SHP77 treated with DMSO at 0.1 percent for 48 hours (cell line): Measurements from ENCODE around the gene TJP3.

Experiments
- DNase-seq: peaks from one replicate; lab custom pipeline; 2025; lab: John Stamatoyannopoulos, UW

Gene TJP3

DNA sequence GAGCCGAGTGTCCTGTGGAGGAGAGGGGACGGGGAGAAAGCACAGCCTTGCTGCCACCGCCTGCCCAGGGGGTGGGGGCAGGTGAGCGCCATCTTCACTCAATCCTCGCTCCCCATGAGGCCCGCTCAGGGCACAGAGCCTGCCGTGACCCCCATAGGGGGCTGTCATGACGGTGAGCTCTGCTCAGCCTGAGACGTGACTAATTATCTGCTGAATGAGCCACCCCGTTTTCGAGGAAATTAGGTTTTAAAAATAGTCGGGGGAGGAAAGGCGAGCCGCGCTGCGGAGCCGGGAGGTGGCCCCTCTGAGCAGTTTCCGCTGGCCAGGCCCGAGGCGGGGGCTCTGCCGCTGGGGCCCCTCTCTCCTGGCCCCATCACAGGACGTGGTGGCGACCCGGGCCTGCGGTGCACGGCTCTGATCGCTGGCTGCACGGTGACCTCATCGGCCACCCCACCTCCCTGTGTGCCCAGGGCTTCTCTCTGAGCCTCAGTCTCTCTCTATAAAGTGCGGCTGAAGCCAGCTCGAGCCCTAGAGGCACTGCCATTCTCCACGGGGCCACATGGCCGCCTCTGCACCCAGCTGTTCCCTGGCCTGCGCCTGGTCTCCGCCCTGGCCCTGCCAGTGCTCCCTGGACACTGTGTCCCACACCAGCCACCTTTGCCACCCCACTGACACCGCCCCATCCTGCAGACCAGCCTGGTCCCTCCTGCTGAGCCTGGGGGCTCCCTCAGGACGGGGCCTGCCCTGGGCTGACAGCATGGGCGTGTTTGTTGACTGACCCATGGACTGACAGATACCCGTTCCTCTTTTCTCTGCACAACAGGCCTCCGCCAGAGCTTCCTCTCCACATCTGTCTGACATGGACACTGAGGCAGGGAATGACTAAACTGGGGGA is 36.3 kb upstream of the TJP3 start:
- DNase-seq = no peak

DNA sequence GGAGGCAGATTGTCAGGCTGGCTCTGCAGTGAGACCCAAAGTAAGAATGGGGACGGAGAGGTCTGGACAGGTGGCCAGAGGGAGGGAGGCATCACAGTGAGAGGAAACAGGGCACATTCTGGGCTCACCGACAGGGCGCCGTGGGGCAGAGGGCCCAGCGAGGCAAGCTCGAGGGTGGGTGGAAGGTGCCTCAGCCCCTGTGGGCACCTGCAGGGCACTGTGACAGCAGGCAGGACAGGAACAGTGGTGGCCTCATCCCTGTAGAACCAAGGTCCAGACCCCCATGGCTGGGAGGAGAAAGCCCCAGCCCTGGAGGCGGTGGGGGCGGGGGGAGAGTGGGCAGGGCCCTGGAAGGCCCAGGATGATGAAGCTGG is 35.6 kb upstream of the TJP3 start:
- DNase-seq = no peak

DNA sequence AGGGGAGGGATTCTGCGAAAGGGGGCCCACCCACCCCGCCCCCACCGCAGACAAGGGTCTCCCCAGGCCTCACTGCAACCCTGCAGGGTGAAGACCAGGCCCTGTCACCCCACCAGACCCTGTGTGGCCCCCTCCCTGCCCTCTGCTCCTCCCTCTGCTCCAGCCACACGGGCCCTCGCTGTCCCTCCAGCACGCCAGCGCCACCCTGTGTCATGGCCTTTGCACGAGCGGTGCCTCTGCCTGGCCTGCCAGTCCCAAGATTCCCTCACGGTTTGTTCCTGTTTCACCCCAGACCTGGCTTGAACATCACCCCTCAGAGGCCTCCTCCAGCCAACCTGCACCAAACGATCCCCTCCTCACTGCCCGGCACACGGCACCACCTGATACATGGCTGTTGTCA is 35.2 kb upstream of the TJP3 start:
- DNase-seq = no peak

DNA sequence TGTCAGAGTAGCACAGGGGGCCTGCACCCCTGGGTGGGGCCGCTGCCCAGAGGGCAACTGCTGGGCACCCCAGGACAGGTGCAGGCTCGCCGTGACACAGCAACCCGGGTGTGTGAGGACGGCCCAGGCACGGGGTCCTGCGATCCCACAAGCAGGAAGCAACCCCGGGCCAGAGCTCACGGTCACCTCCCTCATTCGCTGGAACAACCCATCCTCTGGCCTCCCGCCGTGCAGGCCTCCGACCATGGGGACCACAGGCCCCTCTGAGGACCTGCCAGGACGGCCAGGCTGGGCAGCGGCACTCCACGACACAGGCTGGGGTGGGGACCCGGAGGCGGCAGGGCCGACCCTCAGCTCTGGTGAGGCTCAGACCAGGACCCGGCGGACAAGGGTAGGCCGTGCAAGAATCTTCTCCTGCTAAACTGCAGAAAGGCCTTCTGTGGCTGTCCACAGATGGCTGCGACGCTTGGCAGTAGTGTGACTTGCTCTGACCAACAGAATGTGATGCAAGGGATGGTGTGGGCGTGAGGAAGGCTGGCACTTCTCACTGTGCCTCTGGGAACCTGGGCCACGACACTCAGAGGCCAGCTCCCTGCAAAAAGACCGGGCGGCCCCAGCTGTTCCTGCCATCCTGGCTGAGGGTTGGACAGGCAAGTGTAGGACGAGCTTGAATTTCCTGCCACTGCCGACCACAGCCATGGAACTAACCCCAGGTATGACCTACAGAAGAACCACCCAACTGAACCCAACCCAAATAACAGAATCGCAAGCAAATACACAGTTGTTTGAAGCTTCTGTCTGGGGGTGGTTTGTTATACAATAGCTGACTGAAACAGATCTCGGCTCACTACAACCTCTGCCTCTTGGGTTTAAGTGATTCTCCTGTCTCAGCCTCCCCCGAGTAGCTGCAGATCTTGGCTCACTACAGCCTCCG is 34.4 kb upstream of the TJP3 start:
- DNase-seq = no peak

- DNase-seq = no peak
These were observed 33.2 kb upstream of the TJP3 start for GRCh38 chr19:3674784-3675543.

DNA sequence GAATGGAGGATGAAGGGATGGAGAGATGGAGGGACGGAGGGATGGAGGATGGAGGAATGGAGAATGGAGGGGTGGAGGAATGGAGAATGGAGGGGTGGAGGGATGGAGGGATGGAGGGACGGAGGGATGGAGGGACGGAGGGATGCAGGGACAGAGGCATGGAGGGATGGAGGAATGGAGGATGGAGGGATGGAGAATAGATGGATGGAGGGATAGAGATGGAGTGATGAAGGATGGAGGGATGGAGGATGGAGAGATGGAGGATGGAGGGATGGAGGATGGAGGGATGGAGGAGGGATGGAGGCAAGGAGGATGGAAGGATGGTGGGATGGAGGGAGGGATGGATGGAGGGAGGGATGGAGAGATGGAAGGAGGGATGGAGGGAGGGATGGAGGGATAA is 30.0 kb upstream of the TJP3 start:
- DNase-seq = no peak

GRCh38 chr19:3679138-3679537 is 29.0 kb upstream of the TJP3 start:
- DNase-seq = no peak

DNA sequence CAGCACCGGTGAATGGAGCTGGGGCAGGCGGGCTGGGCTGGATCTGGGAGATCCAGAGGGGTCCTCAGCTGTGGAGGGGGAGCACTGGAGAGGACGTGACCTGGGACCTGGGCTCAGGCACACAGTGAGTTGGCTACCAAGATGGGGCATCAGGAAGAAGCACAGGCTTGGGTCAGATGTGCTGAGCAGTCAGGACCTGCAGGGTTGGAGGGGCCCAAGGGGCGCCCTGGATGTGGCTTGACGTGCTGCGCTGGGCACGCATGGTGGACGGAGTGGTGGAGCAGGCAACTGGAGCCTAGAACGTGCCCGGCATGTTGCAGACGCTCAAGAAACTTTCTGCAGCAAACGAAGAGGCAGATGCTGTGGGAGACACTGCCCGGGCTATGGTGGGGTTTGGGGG is 28.6 kb upstream of the TJP3 start:
- no peak for DNase-seq

- no peak for DNase-seq
These were observed 27.2 kb upstream of the TJP3 start for GRCh38 chr19:3680939-3681338.

DNA sequence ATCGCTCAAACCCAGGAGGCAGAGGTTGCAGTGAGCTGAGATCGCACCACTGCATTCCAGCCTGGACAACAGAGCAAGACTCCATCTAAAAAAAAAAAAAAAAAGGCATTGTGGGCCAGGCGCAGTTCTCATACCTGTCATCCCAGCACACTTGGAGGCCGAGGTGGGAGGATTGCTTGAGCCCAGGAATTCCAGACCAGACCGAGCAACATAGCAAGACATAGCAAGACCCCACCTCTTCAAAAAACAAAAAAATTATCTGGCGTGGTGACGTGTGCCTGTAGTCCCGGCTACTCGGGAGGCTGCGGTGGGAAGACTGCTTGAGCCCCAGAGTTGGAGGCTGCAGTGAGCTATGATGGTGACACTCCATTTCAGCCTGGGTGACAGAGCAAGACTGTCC is 25.9 kb upstream of the TJP3 start:
- no peak for DNase-seq

DNA sequence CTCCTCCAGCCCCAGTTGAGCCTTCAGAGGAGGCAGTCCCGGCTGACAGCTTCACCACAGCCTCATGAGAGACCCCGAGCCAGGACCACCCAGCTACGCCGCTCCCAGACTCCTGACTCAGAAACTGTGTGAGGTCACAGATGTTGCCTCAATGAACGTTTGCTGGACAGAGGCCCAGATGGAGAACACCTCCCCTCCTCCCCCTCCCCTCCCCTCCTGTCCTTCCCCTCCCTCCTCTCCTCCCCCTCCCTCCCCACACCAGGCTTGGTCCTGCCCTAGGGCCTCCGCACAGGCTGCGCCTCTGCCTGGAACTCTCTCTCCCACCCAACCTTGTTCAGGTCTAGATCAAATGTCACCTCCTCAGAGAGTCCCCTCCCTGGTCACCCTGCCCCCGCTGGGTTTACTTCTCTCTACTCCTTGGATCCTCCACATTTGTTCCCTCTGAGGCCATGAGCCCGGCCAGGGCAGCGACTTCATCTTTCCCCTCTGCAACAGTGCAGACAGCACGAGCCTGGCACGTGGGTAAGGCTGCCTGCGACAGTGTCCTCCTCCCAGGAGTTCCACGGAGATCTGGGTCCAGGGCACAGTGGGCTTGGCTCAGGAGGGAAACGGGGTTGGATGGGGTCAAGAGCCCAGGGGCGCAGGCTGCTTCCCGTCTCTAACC is 25.3 kb upstream of the TJP3 start:
- DNase-seq = no peak

DNA sequence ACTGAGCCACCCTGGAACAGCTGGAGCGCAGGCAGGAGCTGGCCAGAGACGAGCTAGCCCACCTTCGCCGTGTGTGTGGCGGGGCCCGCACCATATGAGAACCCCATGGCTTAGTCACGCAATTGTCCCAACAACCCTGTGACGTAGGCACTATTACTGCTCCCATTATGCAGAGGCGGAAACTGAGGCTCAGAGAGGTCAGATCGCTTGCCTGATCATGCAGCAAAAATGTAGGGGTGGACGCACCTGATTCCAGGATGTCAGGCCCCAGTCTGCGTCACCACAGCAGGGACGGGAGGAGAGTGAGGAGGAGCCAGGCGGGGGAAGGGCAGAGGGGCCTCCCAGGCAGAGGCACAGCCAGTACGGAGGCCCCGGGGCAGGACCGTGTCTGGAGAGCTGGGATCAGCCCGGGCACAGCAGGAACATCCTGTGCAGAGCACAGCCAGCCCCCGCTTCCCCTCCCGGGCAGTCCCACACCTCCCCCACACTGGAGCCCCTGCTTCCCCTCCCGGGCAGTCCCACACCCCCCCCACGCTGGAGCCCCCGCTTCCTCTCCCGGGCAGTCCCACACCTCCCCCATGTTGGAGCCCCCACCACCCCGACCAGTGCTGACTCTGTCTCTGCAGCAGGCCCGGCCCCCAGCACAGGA is 24.7 kb upstream of the TJP3 start:
- DNase-seq = no peak

DNA sequence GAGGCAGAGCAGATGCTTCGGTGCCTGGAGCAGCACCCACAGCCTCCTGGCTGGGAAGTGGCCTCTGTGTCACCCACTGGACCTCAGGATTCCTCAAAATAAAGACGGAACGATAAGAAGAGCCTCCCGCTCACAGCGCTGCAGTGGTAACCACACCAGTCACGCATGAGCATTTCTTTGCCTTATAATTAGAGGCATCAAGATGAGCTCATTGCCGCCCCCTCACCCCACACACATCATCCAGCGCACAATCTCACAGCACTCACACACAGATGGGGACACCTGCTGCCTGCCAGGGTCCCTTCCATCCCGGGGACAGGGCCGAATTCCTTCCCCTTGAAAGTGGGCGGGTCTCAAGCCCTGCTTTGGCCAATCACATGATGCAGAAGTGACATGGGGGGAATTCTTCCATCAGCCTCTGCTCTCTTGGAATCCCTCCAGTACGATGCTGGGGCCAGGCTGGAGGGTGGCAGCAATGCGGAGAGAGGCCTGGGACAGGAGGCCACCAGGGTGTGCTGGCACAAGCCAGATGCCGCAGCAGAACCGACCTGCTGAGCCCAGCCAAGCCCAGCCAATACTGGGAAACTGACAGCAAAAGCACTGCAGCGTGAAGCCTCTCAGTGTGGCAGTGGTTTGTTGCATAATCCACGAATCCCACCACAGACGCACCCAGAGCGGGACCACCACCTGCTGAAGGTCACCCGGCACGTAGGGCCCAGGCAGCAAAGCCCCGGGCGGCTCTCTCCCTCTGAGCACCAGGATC is 23.9 kb upstream of the TJP3 start:
- no peak for DNase-seq

- DNase-seq = no peak
These were observed 23.3 kb upstream of the TJP3 start for GRCh38 chr19:3684817-3685410.

GRCh38 chr19:3687393-3687773 is 20.8 kb upstream of the TJP3 start:
- DNase-seq = no peak

DNA sequence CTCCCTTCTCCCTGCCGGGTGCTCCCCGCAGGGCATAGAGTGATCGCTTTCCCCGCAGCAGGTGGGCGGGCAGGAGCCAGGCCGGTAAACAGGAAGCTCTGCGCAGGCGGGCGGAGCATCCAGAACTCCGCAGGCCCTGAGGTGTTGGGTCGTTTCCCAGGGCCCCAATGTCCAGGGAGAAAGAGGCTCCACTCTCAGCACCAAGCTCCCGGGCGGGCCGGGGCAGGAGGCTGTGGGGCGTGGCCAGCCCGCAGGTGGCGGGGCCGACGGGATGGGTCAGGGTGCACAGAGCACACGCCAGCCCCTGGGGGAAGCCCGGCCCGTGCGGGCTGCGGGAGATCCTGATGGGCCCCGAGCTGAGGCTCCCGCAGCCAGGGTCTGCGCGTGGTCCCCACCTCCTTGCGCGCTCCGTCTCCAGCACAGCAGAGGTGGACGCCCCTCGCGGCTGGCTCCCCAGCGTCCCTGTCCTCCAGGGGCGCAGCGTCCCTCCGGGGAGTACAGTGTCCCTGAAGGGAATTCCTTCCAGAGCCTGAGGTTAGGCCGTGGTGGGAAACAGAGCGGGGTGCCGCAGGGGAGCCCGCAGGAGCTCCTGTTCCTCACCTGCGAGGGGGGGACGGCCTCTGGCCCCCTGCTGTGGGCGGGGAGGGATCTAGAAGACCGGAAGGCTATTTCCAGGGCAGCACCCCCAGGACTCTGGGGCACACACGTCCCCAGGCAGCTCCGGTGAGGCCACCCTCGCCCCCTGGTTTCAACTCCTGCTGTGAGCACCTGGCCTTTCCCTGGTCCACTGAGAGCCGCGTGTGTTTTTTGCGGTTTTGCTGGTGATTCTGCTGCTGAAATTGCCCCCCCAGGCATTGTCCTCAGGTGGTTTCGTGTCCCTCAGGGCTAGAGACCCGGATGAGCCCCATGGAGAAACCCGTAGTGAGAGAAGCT is 20.1 kb upstream of the TJP3 start:
- no peak for DNase-seq

DNA sequence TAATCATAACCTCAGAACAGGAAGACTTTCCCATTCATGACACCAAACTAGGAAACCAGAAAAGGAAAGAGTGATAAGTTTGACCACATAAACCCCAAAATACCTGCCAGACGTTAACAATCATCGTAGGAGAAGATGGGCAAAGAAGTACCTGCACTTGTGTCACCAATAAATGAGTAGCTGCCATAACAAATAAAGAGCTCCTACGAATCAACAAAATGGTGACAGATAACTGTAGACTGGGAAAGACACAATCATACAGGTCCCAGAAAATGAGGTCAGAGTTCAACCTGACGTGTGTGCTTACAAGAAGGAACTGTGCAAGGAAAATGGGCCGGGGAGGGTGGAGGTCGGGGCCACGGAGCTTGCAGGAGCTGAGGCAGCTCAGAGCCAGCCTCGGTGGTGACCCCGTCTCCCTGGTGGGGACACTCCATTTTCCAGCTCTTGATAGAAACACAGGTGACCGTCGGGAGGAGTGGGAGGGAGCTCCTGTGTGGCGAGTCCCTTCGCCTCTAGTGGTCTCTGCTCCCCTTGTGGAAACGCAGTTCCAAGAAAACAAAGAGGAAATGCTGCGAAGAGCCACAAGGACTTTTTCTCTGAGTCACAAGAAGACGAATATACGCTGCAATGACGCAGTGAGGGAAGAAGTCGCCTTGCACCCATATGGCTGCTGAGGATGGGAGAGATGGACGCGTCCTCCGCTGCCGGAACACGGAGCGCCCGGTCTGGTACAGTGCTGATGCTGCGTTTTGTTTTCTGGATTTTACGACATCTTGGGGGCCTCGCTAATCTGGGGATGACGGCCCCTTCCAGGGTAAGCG is 17.4 kb upstream of the TJP3 start:
- DNase-seq = no peak

DNA sequence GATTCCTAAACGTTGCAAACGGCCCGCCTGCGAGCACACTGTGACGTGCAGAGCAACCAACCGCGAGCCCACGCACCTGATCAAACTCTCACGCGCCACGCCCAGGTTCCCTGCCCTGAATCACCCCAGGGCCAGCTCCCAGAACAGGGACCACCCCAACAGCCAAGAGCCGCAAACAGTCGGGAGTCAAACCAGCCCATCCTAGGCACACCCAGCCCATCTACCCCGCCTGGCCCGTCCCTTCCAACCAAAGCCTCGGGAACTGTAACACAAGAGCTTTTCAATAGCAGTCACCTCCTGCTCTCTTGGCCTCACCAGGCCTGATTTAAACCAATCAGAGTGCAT is 16.8 kb upstream of the TJP3 start:
- no peak for DNase-seq
